Measurements from ENCODE around the gene MAL.

DNA sequence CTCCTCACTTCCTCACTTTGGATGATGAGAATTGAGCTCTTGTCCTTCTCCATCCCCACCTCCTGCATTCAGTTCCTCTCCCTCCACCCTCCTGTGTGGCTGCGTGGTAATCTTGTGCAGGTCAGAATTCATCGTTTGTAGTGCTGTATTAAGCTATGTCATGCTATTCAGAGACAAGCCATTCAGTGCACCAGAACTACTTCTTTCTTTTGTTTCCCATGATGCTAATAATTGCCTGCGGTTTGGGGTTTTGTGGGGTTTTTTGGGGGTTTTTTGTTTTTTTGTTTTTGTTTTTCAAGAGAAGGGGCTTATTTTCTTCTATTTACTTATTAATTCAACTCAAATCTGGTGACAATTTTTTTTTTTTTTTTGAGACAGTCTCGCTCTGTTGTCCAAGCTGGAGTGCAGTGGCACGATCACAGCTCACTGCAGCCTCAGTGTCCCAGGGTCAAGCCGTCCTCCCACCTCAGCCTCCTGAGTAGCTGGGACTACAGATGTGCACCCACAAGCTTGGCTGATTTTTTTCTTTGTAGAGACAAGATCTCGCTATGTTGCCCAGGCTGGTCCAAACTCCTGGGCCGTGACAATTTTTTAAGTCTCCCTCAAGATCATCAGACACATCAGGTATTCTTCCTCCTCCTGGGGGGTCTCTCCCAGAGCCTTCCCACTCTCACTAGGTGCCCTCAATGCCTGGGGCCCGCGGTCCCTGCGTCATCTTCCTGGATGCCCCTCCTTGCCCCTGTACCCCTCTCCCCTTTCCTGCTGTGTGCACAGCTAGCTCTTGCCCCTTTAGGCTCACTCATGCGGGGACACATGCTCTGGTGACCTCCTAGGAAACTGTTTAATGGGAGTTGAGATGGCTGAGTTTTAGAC lies 37.8 kb downstream of the MAL start:
- TF ChIP-seq, protein P1, sequence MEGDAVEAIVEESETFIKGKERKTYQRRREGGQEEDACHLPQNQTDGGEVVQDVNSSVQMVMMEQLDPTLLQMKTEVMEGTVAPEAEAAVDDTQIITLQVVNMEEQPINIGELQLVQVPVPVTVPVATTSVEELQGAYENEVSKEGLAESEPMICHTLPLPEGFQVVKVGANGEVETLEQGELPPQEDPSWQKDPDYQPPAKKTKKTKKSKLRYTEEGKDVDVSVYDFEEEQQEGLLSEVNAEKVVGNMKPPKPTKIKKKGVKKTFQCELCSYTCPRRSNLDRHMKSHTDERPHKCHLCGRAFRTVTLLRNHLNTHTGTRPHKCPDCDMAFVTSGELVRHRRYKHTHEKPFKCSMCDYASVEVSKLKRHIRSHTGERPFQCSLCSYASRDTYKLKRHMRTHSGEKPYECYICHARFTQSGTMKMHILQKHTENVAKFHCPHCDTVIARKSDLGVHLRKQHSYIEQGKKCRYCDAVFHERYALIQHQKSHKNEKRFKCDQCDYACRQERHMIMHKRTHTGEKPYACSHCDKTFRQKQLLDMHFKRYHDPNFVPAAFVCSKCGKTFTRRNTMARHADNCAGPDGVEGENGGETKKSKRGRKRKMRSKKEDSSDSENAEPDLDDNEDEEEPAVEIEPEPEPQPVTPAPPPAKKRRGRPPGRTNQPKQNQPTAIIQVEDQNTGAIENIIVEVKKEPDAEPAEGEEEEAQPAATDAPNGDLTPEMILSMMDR (IDR thresholded peaks at IDR 0.05; ENCODE audit: low read length): no peak
- TF ChIP-seq EZH2 (IDR thresholded peaks at IDR 0.05; ENCODE audit: borderline replicate concordance, low read length): no peak

All from OCI-LY1 (cell line).